B cell (primary cell): Measurements from ENCODE around the gene TJP2. TPM values are rescaled to one million over a fixed set of nuclear protein-coding genes. Genes with fewer than 3 reads are reported as not detected.

ENCODE experiments used
- ATAC-seq: fragments of 200-7000 bp; cut with Tn5 transposase; one replicate; pipeline ENCODE4 v1.10.0; 2021; ENCODE audit warnings: low read depth, mild to moderate bottlenecking, moderate number of reproducible peaks, moderate library complexity
- CTCF ChIA-PET: fragments of 350-600 bp; sonication (Branson Sonifier 250); formaldehyde crosslinking; loops from one replicate; lab custom pipeline; 2021; ENCODE audit warnings: antibody characterized with exemption, inconsistent platforms; lab: Charles Lee
- POLR2A ChIA-PET: fragments of 350-600 bp; sonication (Branson Sonifier 250); formaldehyde crosslinking; loops from one replicate; lab custom pipeline; 2021; ENCODE audit warnings: antibody characterized with exemption; lab: Charles Lee
- DNase-seq: peaks from one replicate; pipeline ENCODE4 v3.0.0; 2013
- H2AFZ ChIP-seq: 2 replicates; pipeline ENCODE4 v1.6.1; 2012; ENCODE audit warnings: mild to moderate bottlenecking, low read depth, low read length; ENCODE audit not compliant: insufficient read depth, poor library complexity, severe bottlenecking
- H3K27ac ChIP-seq, 2 donors: 1 replicate in 1 of 2; 2 replicates in 1 of 2; pipeline ENCODE4 v1.5.1; 2012 to 2013; ENCODE audit warnings: low read length in 2 of 2, mild to moderate bottlenecking in 2 of 2, moderate library complexity in 1 of 2
- H3K27me3 ChIP-seq, 4 experiments: fragments of 200-600 bp in 1 of 4; sonication (generic) in 1 of 4; replicated peaks in 1 of 4; 1 replicate in 2 of 4; 2 replicates in 2 of 4; pipeline versions ENCODE4 v1.6.1 to v1.7.0; 2013 to 2016; ENCODE audit warnings: low read length in 3 of 4, mild to moderate bottlenecking in 2 of 4, mixed read lengths in 1 of 4, moderate library complexity in 1 of 4; ENCODE audit not compliant: insufficient read depth in 4 of 4, control insufficient read depth in 3 of 4; ENCODE audit errors: control extremely low read depth in 1 of 4
- H3K36me3 ChIP-seq, 2 experiments: replicated peaks in 1 of 2; 1 replicate in 1 of 2; 2 replicates in 1 of 2; pipeline versions ENCODE4 v1.6.1 to v1.7.1; 2013; ENCODE audit warnings: low read length in 1 of 2; ENCODE audit not compliant: insufficient read depth in 2 of 2, control insufficient read depth in 1 of 2; ENCODE audit errors: control extremely low read depth in 1 of 2, extremely low read depth in 1 of 2
- H3K4me1 ChIP-seq, 2 donors: fragments of 200-600 bp in 1 of 2; sonication (generic) in 1 of 2; 1 replicate in 1 of 2; 2 replicates in 1 of 2; pipeline versions ENCODE4 v1.5.1 to v1.6.1; 2013 to 2017; ENCODE audit warnings: low read length in 2 of 2; ENCODE audit not compliant: control insufficient read depth in 2 of 2, insufficient read depth in 2 of 2
- H3K4me2 ChIP-seq: replicated peaks from 2 replicates; pipeline ENCODE3; 2012; ENCODE audit warnings: mild to moderate bottlenecking, low read depth, low read length; ENCODE audit not compliant: poor library complexity, severe bottlenecking
- H3K4me3 ChIP-seq, 5 experiments: fragments of 200-600 bp in 1 of 5; sonication (generic) in 1 of 5; 1 replicate in 3 of 5; 2 replicates in 2 of 5; pipeline versions ENCODE4 v1.5.1 to v1.7.0; 2011 to 2016; ENCODE audit warnings: low read length in 4 of 5, mild to moderate bottlenecking in 4 of 5, low read depth in 2 of 5, control low read depth in 1 of 5, moderate library complexity in 1 of 5; ENCODE audit not compliant: insufficient read depth in 1 of 5; ENCODE audit errors: control extremely low read depth in 1 of 5, extremely low read depth in 1 of 5
- H3K79me2 ChIP-seq: fragments of 200-600 bp; sonication (generic); one replicate; pipeline ENCODE4 v1.6.0; 2016; ENCODE audit warnings: low read length; ENCODE audit not compliant: control insufficient read depth, insufficient read depth
- H3K9ac ChIP-seq: fragments of 200-600 bp; sonication (generic); 2 replicates; pipeline ENCODE4 v1.6.1; 2017; ENCODE audit warnings: mild to moderate bottlenecking, low read length, moderate library complexity
- H3K9me3 ChIP-seq, 3 donors: one replicate each; pipeline versions ENCODE4 v1.6.1 to v1.7.1; 2013; ENCODE audit warnings: low read length in 2 of 3; ENCODE audit not compliant: control insufficient read depth in 2 of 3, insufficient read depth in 1 of 3; ENCODE audit errors: control extremely low read depth in 1 of 3
- H4K20me1 ChIP-seq: 2 replicates; pipeline ENCODE4 v1.6.0; 2012; ENCODE audit warnings: mild to moderate bottlenecking, low read length; ENCODE audit not compliant: insufficient read depth, control insufficient read depth, poor library complexity, severe bottlenecking
- H3K27ac Mint-ChIP-seq: one replicate; pipeline ENCODE4 v1.8.0; 2021; ENCODE audit warnings: mixed read lengths
- H3K27me3 Mint-ChIP-seq: one replicate; pipeline ENCODE4 v1.8.0; 2021; ENCODE audit warnings: mixed read lengths
- H3K4me1 Mint-ChIP-seq: one replicate; pipeline ENCODE4 v1.8.0; 2021; ENCODE audit warnings: mixed read lengths
- H3K4me3 Mint-ChIP-seq: one replicate; pipeline ENCODE4 v1.8.0; 2021; ENCODE audit warnings: mixed read lengths
- H3K9me3 Mint-ChIP-seq: one replicate; pipeline ENCODE4 v1.8.0; 2022; ENCODE audit warnings: mixed read lengths; ENCODE audit not compliant: insufficient read depth
- CTCF ChIP-seq: fragments of 200-600 bp; IDR thresholded peaks from one replicate; pipeline ENCODE4 v1.8.0; 2022; ENCODE audit warnings: antibody characterized with exemption, mild to moderate bottlenecking
- EZH2 ChIP-seq: IDR thresholded peaks from 2 replicates; pipeline ENCODE4 v1.6.1; 2012; ENCODE audit warnings: borderline replicate concordance, low read depth, mild to moderate bottlenecking, moderate library complexity, low read length; ENCODE audit not compliant: insufficient read depth, poor library complexity, severe bottlenecking
- WGBS: methylation state at CpG from one replicate; pipeline ENCODE4 v1.1.5; 2013; ENCODE audit warnings: missing lambda C conversion rate; ENCODE audit not compliant: insufficient coverage; 5-methylcytosine and 5-hydroxymethylcytosine counted together
- intact Hi-C: fragments of 100-400 bp; cut with micrococcal nuclease; formaldehyde crosslinking; loops from one replicate; pipeline ENCODE4 v1.10.0; 2022
- polyA plus RNA-seq: library from polyadenylated mRNA; depleted of rRNA; stranded (reverse); fragments of >200 nt; gene quantifications from 2 replicates; pipeline ENCODE4 v1.2.3, GENCODE V29; 2012
- total RNA-seq, 2 donors: library from RNA; stranded (reverse); fragments of 120-200 nt in 1 of 2; gene quantifications; 1 replicate in 1 of 2; 2 replicates in 1 of 2; pipeline versions ENCODE4 v1.2.3 to v1.2.4, GENCODE V29; 2013 to 2022

TJP2 gene
- total and polyA plus RNA-seq, 2 donors (not counting 1 experiment from before 2014, with no cell fraction given): 1.2 to 2.3 TPM

- H3K9me3 ChIP-seq: no peaks in the 10 kb centered on the region
- H3K79me2 ChIP-seq: no peaks in the 10 kb centered on the region
- H3K27ac ChIP-seq: no peak overlapping the region
- H3K27me3 Mint-ChIP-seq: no peaks in the 10 kb centered on the region
- H3K4me1 Mint-ChIP-seq: no peaks in the 10 kb centered on the region
- peaks cover 0 to 3% of the 10 kb centered on the region in 2 experiments for H3K36me3 ChIP-seq
- no peak for TF ChIP-seq EZH2
- no peak for TF ChIP-seq CTCF
- WGBS: 95% methylated on average over 11 of the region's 11 CpGs
- H3K4me1 ChIP-seq: no peaks in the 10 kb centered on the region
- ATAC-seq: no peak
- H2AFZ ChIP-seq: no peak overlapping the region
- CTCF ChIA-PET: no interaction called here
- no peak overlapping the region for H3K4me3 ChIP-seq
- DNase-seq: no peak
- H3K27me3 ChIP-seq: no peaks in the 10 kb centered on the region
- intact Hi-C loops: no loop called here
- no peaks in the 10 kb centered on the region for H4K20me1 ChIP-seq
- POLR2A ChIA-PET: no interaction called here
- no peaks in the 10 kb centered on the region for H3K9me3 Mint-ChIP-seq
- H3K27ac Mint-ChIP-seq: no peak overlapping the region
- no peak overlapping the region for H3K4me2 ChIP-seq
- no peak overlapping the region for H3K9ac ChIP-seq
- no peak overlapping the region for H3K4me3 Mint-ChIP-seq
These were observed 80.1 kb downstream of the TJP2 start for GRCh38 chr9:69254223-69254622.

GRCh38 chr9:69255591-69255990, 81.5 kb downstream of the TJP2 start:
- H3K4me1 ChIP-seq: no peaks in the 10 kb centered on the region
- H3K9me3 ChIP-seq: no peaks in the 10 kb centered on the region
- Mint-ChIP-seq H3K27me3 (no peaks in the 10 kb centered on the region), H3K4me3 (no peak overlapping the region), H3K4me1 (no peaks in the 10 kb centered on the region), H3K9me3 (no peaks in the 10 kb centered on the region), H3K27ac (no peak overlapping the region)
- no peaks in the 10 kb centered on the region for H3K27me3 ChIP-seq
- ATAC-seq: no peak
- no peak overlapping the region for H2AFZ ChIP-seq
- ChIA-PET CTCF (interaction anchor here (0.6 kb wide), 1 partner anchor 33 kb away, joined by 4 read pairs; no protein-coding TSS in a partner anchor), POLR2A (no interaction called here)
- DNase-seq: no peak
- H3K27ac ChIP-seq: no peak overlapping the region
- intact Hi-C loops: no loop called here
- no peak overlapping the region for H3K4me3 ChIP-seq
- H4K20me1 ChIP-seq: no peaks in the 10 kb centered on the region
- no peak overlapping the region for H3K4me2 ChIP-seq
- WGBS: no CpG with 5 or more reads among the region's 1 CpG
- TF ChIP-seq EZH2: no peak
- no peak for TF ChIP-seq CTCF
- no peaks in the 10 kb centered on the region for H3K79me2 ChIP-seq
- H3K36me3 ChIP-seq: peaks cover 0 to 3% of the 10 kb centered on the region in 2 experiments
- H3K9ac ChIP-seq: no peak overlapping the region
